H1 (cell line): ENCODE data around the gene SF3A2.

Experiments
- CEBPB ChIP-seq: IDR thresholded peaks from 2 replicates; pipeline ENCODE4 v1.6.1; 2012; ENCODE audit warnings: low read depth, low read length
- EP300 ChIP-seq, 2 experiments: IDR thresholded peaks; 1 replicate in 1 of 2; 2 replicates in 1 of 2; pipeline ENCODE4 v1.6.1; 2011 to 2012; ENCODE audit warnings: low read depth in 2 of 2, low read length in 2 of 2, mild to moderate bottlenecking in 2 of 2, borderline replicate concordance in 1 of 2, inconsistent platforms in 1 of 2, moderate library complexity in 1 of 2
- EZH2 ChIP-seq: fragments of 200-600 bp; sonication (generic); IDR thresholded peaks from 2 replicates; pipeline ENCODE4 v1.7.1; 2012; ENCODE audit warnings: low read depth, mild to moderate bottlenecking, moderate library complexity, low read length, inconsistent platforms; ENCODE audit not compliant: severe bottlenecking
- GABPA ChIP-seq: IDR thresholded peaks from 2 replicates; pipeline ENCODE4 v1.6.1; 2011; ENCODE audit warnings: mild to moderate bottlenecking, low read length, moderate library complexity, borderline replicate concordance; ENCODE audit not compliant: insufficient read depth
- JUND ChIP-seq: IDR thresholded peaks from 2 replicates; pipeline ENCODE4 v1.6.1; 2011; ENCODE audit warnings: mild to moderate bottlenecking, improper control_type of control experiment, low read length
- PHF8 ChIP-seq: fragments of 200-600 bp; sonication (generic); conservative IDR thresholded peaks from 2 replicates; pipeline ENCODE4 v1.7.1; 2012; ENCODE audit warnings: low read depth, mild to moderate bottlenecking, inconsistent platforms, low read length, moderate library complexity
- POLR2A ChIP-seq, 2 experiments: IDR thresholded peaks; 1 replicate in 1 of 2; 2 replicates in 1 of 2; pipeline ENCODE4 v1.6.1; 2011; ENCODE audit warnings: low read depth in 2 of 2, low read length in 2 of 2, mild to moderate bottlenecking in 2 of 2; ENCODE audit errors: control extremely low read depth in 1 of 2
- POLR2AphosphoS5 ChIP-seq: IDR thresholded peaks from 2 replicates; pipeline ENCODE4 v1.6.1; 2011; ENCODE audit warnings: low read depth, low read length
- SIN3A ChIP-seq, 2 experiments: IDR thresholded peaks in 1 of 2; conservative IDR thresholded peaks in 1 of 2; 2 replicates each; pipeline ENCODE4 v1.6.1; 2011 to 2012; ENCODE audit warnings: low read length in 2 of 2, improper control_type of control experiment in 1 of 2, low read depth in 1 of 2, mild to moderate bottlenecking in 1 of 2
- TF ChIP-seq, protein P1 (sequence below), 3 experiments: IDR thresholded peaks; 1 replicate in 2 of 3; 2 replicates in 1 of 3; pipeline versions ENCODE4 v1.5.1 to v1.6.1; 2011; ENCODE audit warnings: low read length in 3 of 3, mild to moderate bottlenecking in 3 of 3, inconsistent platforms in 2 of 3, low read depth in 1 of 3, moderate library complexity in 1 of 3; ENCODE audit not compliant: insufficient read depth in 1 of 3; ENCODE audit errors: control extremely low read depth in 1 of 3
- TF ChIP-seq, protein P2 (sequence below): IDR thresholded peaks from 2 replicates; pipeline ENCODE4 v1.6.1; 2012; ENCODE audit warnings: inconsistent platforms
- TF ChIP-seq, protein P3 (sequence below): IDR thresholded peaks from 2 replicates; pipeline ENCODE4 v1.6.1; 2012; ENCODE audit warnings: low read length, inconsistent platforms

DNA sequence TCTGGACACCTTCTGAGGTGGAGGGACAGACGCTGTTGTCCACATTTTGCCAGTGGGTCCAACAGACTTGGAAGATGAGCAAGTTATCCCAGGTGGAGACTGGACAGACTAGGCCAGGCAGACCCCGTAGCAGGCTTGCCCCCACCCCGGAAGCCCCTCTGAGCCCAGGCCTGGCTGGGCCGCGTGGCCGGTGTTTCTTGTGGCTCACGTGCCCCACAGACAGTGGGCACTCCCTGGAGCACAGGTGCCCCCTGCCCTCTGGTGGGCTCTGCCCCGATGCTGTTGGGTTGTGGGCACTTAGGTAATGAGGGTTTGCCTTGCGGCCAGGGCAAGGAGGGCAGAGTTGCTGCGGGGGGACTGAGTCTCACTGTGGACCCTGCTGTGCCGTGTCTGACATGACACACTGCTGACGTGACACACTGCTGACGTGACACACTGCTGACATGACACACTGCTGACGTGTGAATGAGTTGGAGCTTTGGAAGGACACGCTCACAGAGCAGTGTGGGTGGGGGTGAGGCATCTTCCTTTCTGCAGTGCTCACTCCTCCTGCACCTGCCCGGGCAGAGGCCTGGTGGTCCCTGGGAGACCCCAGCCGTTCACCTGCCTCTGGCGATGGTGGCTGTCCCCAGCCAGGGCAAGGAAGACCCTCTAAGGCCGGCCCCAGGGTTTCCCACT lies 47.8 kb upstream of the SF3A2 start:
- TF ChIP-seq POLR2A (IDR thresholded peaks at IDR 0.05; ENCODE audit: control extremely low read depth in 1 of 2, low read depth in 2 of 2, low read length in 2 of 2), result no peak
- TF ChIP-seq, protein P1, sequence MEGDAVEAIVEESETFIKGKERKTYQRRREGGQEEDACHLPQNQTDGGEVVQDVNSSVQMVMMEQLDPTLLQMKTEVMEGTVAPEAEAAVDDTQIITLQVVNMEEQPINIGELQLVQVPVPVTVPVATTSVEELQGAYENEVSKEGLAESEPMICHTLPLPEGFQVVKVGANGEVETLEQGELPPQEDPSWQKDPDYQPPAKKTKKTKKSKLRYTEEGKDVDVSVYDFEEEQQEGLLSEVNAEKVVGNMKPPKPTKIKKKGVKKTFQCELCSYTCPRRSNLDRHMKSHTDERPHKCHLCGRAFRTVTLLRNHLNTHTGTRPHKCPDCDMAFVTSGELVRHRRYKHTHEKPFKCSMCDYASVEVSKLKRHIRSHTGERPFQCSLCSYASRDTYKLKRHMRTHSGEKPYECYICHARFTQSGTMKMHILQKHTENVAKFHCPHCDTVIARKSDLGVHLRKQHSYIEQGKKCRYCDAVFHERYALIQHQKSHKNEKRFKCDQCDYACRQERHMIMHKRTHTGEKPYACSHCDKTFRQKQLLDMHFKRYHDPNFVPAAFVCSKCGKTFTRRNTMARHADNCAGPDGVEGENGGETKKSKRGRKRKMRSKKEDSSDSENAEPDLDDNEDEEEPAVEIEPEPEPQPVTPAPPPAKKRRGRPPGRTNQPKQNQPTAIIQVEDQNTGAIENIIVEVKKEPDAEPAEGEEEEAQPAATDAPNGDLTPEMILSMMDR (IDR thresholded peaks at IDR 0.05; ENCODE audit: control extremely low read depth in 1 of 3, insufficient read depth in 1 of 3, low read depth in 1 of 3, low read length in 3 of 3), result no peak
- TF ChIP-seq, protein P2, sequence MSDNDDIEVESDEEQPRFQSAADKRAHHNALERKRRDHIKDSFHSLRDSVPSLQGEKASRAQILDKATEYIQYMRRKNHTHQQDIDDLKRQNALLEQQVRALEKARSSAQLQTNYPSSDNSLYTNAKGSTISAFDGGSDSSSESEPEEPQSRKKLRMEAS, result no peak
- no peak for TF ChIP-seq SIN3A (conservative IDR thresholded peaks at IDR 0.05 in 1 of 2, IDR thresholded peaks at IDR 0.05 in 1 of 2; ENCODE audit: low read depth in 1 of 2, low read length in 2 of 2)
- TF ChIP-seq CEBPB, result no peak
- no peak for TF ChIP-seq JUND
- TF ChIP-seq, protein P3, sequence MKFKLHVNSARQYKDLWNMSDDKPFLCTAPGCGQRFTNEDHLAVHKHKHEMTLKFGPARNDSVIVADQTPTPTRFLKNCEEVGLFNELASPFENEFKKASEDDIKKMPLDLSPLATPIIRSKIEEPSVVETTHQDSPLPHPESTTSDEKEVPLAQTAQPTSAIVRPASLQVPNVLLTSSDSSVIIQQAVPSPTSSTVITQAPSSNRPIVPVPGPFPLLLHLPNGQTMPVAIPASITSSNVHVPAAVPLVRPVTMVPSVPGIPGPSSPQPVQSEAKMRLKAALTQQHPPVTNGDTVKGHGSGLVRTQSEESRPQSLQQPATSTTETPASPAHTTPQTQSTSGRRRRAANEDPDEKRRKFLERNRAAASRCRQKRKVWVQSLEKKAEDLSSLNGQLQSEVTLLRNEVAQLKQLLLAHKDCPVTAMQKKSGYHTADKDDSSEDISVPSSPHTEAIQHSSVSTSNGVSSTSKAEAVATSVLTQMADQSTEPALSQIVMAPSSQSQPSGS, result no peak
- no peak for TF ChIP-seq GABPA
- TF ChIP-seq EP300 (IDR thresholded peaks at IDR 0.05; ENCODE audit: borderline replicate concordance in 1 of 2, low read depth in 2 of 2, low read length in 2 of 2), result no peak
- no peak for TF ChIP-seq EZH2
- no peak for TF ChIP-seq POLR2AphosphoS5
- TF ChIP-seq PHF8, result no peak
